A673 (cell line): ENCODE data around the gene TMEM179. TPM values are rescaled to one million over a fixed set of nuclear protein-coding genes. Genes with fewer than 3 reads are reported as not detected.

Source experiments
- BruUV-seq: library from RNA; stranded (reverse); fragments of 400-500 nt; replicated peaks from 2 replicates; lab custom pipeline; 2021; lab: Mats Ljungman, UMichigan
- CTCF ChIA-PET: fragments of 300-600 bp; sonication (Branson Sonifier 250); formaldehyde crosslinking; loops from one replicate; lab custom pipeline; 2022; ENCODE audit warnings: antibody characterized with exemption; lab: Charles Lee
- POLR2A ChIA-PET: fragments of 300-600 bp; sonication (Branson Sonifier 250); formaldehyde crosslinking; loops from one replicate; lab custom pipeline; 2022; ENCODE audit warnings: antibody characterized with exemption; ENCODE audit not compliant: low non-redundant PET; lab: Charles Lee
- DNase-seq: peaks from one replicate; pipeline ENCODE4 v3.0.0-alpha.2; 2015; ENCODE audit warnings: low spot score
- H3K27ac ChIP-seq: fragments of 200-600 bp; sonication (generic); 2 replicates; pipeline ENCODE4 v1.5.1; 2016; ENCODE audit warnings: mixed run types, low read depth, mild to moderate bottlenecking, mixed read lengths, antibody characterized with exemption, low read length; ENCODE audit not compliant: poor library complexity, severe bottlenecking
- H3K27me3 ChIP-seq: fragments of 200-600 bp; sonication (generic); replicated peaks from 2 replicates; pipeline ENCODE4 v1.6.1; 2017; ENCODE audit warnings: mixed run types, low read depth, mild to moderate bottlenecking, mixed read lengths, antibody characterized with exemption, low read length; ENCODE audit not compliant: insufficient read depth, poor library complexity
- H3K36me3 ChIP-seq: fragments of 200-600 bp; sonication (generic); 2 replicates; pipeline ENCODE4 v1.6.1; 2016; ENCODE audit warnings: mixed run types, mild to moderate bottlenecking, mixed read lengths, antibody characterized with exemption, low read length; ENCODE audit not compliant: insufficient read depth, poor library complexity, severe bottlenecking
- H3K4me1 ChIP-seq: fragments of 200-600 bp; sonication (generic); 2 replicates; pipeline ENCODE4 v1.6.1; 2017; ENCODE audit warnings: mixed run types, mild to moderate bottlenecking, mixed read lengths, antibody characterized with exemption, low read length; ENCODE audit not compliant: insufficient read depth, poor library complexity, severe bottlenecking
- H3K4me3 ChIP-seq: fragments of 200-600 bp; sonication (generic); 2 replicates; pipeline ENCODE4 v1.5.1; 2016; ENCODE audit warnings: low read depth, mixed run types, mild to moderate bottlenecking, mixed read lengths, low read length; ENCODE audit not compliant: poor library complexity, severe bottlenecking
- H3K9me3 ChIP-seq: fragments of 200-600 bp; sonication (generic); 2 replicates; pipeline ENCODE4 v1.6.1; 2016; ENCODE audit warnings: mixed run types, low read depth, mild to moderate bottlenecking, mixed read lengths, antibody characterized with exemption, low read length; ENCODE audit not compliant: poor library complexity, severe bottlenecking
- EZH2 ChIP-seq: fragments of 200-600 bp; sonication (generic); IDR thresholded peaks from 2 replicates; pipeline ENCODE4 v1.6.1; 2017; ENCODE audit warnings: borderline replicate concordance, low read depth, mild to moderate bottlenecking, mixed read lengths, antibody characterized with exemption, low read length; ENCODE audit not compliant: poor library complexity, severe bottlenecking
- intact Hi-C: fragments of 100-400 bp; cut with micrococcal nuclease; formaldehyde crosslinking; loops from one replicate; pipeline ENCODE4 v1.10.0; 2022; ENCODE audit not compliant: unreplicated experiment
- total RNA-seq: library from RNA; stranded (reverse); gene quantifications from 2 replicates; pipeline ENCODE4 v1.2.3, GENCODE V29; 2021
- TF ChIP-seq, protein P1 (sequence below): fragments of 300-800, 200-600 bp; sonication (generic); conservative IDR thresholded peaks from 2 replicates; pipeline ENCODE4 v1.5.1; 2017; ENCODE audit warnings: low read depth, mild to moderate bottlenecking, antibody characterized with exemption, low read length, moderate library complexity, mixed read lengths

Gene TMEM179
- total RNA-seq, 1 experiment from 2014 or later, result 0.58 TPM

DNA sequence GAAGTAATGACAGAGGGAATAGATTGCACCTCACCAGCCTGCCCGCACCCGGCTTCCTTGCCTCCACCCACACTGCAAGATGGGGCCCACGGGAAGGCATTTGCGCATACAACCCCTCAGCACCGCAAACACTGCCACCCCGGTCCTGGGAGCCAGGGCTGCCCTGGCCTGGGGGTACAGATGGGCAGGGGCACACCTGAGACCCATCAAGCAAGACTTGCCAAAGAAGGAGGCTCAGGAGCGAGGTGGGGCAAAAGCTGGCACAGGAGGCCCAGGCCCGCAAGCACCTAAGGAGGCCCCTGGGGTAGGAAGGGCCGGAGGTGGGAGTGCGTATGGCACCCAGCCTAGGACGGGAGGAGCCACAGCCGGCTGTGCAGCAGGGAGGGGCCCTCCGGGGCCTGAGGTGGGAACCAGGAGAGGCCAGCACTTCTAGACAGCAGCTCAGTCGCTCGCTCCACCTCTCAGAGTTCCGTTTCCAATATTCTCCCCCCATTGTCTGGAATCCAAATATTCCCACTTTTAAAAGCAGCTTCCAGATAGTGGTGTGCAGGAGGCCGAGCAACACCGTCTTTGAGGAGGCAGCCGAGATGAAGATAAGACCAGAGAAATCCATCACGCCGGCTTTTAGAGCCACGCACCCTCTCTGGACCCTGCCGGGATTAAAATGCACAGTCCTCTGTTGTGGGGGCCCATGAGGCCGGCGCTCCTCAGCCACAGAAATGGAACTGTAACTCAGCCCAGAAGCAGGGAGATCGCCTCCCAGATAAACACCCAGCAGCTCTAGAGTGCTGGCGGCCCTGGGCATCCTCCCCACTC is 37.2 kb downstream of the TMEM179 start:
- Histone ChIP-seq H3K9me3 (no peaks in the 10 kb centered on the region), H3K4me1 (no peaks in the 10 kb centered on the region), H3K36me3 (no peaks in the 10 kb centered on the region), H3K4me3 (no peak overlapping the region), H3K27me3 (peaks cover 12% of the 10 kb centered on the region), H3K27ac (no peak overlapping the region)
- BruUV-seq, result no TSS peak
- ChIA-PET CTCF (no interaction called here), POLR2A (no interaction called here)
- DNase-seq, result no peak
- TF ChIP-seq, protein P1, sequence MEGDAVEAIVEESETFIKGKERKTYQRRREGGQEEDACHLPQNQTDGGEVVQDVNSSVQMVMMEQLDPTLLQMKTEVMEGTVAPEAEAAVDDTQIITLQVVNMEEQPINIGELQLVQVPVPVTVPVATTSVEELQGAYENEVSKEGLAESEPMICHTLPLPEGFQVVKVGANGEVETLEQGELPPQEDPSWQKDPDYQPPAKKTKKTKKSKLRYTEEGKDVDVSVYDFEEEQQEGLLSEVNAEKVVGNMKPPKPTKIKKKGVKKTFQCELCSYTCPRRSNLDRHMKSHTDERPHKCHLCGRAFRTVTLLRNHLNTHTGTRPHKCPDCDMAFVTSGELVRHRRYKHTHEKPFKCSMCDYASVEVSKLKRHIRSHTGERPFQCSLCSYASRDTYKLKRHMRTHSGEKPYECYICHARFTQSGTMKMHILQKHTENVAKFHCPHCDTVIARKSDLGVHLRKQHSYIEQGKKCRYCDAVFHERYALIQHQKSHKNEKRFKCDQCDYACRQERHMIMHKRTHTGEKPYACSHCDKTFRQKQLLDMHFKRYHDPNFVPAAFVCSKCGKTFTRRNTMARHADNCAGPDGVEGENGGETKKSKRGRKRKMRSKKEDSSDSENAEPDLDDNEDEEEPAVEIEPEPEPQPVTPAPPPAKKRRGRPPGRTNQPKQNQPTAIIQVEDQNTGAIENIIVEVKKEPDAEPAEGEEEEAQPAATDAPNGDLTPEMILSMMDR, result no peak
- no peak for TF ChIP-seq EZH2
- intact Hi-C loops, result no loop called here

- intact Hi-C loops, result loop anchor here (5.0 kb wide), 2 partner anchors 428 to 488 kb away; partner anchors contain the start of gene KIF26A
- no peak for DNase-seq
- no peak for TF ChIP-seq EZH2
- TF ChIP-seq, protein P1, result no peak
- POLR2A ChIA-PET, result no interaction called here
- CTCF ChIA-PET, result interaction anchor here (0.5 to 1.6 kb wide), 5 partner anchors 9 to 487 kb away, joined by 3 to 16 read pairs (median 5); no protein-coding TSS in a partner anchor
- no TSS peak for BruUV-seq
- no peak overlapping the region for H3K27ac ChIP-seq
- H3K36me3 ChIP-seq, result no peaks in the 10 kb centered on the region
- H3K27me3 ChIP-seq, result peaks cover 12% of the 10 kb centered on the region
- H3K9me3 ChIP-seq, result no peaks in the 10 kb centered on the region
- no peaks in the 10 kb centered on the region for H3K4me1 ChIP-seq
- no peak overlapping the region for H3K4me3 ChIP-seq
Measured at GRCh38 chr14:104564744-104565679, 39.6 kb downstream of the TMEM179 start.
